ENCODE measurements around the gene FOXP1.

FOXP1 gene

GRCh38 chr3:71264840-71265239 is 318.7 kb downstream of the FOXP1 start:
- DNase-seq (ENCODE audit: low spot score), result no peak

GRCh38 chr3:71262364-71263265 is 320.9 kb downstream of the FOXP1 start:
- DNase-seq (ENCODE audit: low spot score), result no peak

GRCh38 chr3:71260782-71261181 is 322.7 kb downstream of the FOXP1 start:
- no peak for DNase-seq (ENCODE audit: low spot score)

GRCh38 chr3:71258526-71258925 is 325.0 kb downstream of the FOXP1 start:
- no peak for DNase-seq (ENCODE audit: low spot score)

GRCh38 chr3:71258116-71258515 is 325.4 kb downstream of the FOXP1 start:
- no peak for DNase-seq (ENCODE audit: low spot score)

- no peak for DNase-seq (ENCODE audit: low spot score)
Observed at GRCh38 chr3:71255498-71255897, 328.0 kb downstream of the FOXP1 start.

- DNase-seq (ENCODE audit: low spot score), result no peak
Observed at GRCh38 chr3:71254281-71255057, 329.1 kb downstream of the FOXP1 start.

- DNase-seq (ENCODE audit: low spot score), result no peak
Observed at GRCh38 chr3:71253169-71253568, 330.4 kb downstream of the FOXP1 start.

- DNase-seq (ENCODE audit: low spot score), result no peak
Observed at GRCh38 chr3:71252466-71252865, 331.1 kb downstream of the FOXP1 start.

- no peak for DNase-seq (ENCODE audit: low spot score)
Observed at GRCh38 chr3:71251156-71251775, 332.3 kb downstream of the FOXP1 start.

GRCh38 chr3:71250026-71250425 is 333.5 kb downstream of the FOXP1 start:
- DNase-seq (ENCODE audit: low spot score), result no peak

- no peak for DNase-seq (ENCODE audit: low spot score)
Observed at GRCh38 chr3:71247958-71248335, 335.6 kb downstream of the FOXP1 start.

GRCh38 chr3:71247221-71247957 is 336.1 kb downstream of the FOXP1 start:
- peak; percentile 49 for DNase-seq (ENCODE audit: low spot score)

- no peak for DNase-seq (ENCODE audit: low spot score)
Observed at GRCh38 chr3:71245971-71246880, 337.3 kb downstream of the FOXP1 start.

GRCh38 chr3:71244826-71245488 is 338.6 kb downstream of the FOXP1 start:
- DNase-seq (ENCODE audit: low spot score), result no peak

GRCh38 chr3:71244153-71244825 is 339.2 kb downstream of the FOXP1 start:
- DNase-seq (ENCODE audit: low spot score), result no peak

- DNase-seq (ENCODE audit: low spot score), result no peak
Observed at GRCh38 chr3:71243229-71243628, 340.3 kb downstream of the FOXP1 start.

- no peak for DNase-seq (ENCODE audit: low spot score)
Observed at GRCh38 chr3:71241981-71242560, 341.5 kb downstream of the FOXP1 start.

- no peak for DNase-seq (ENCODE audit: low spot score)
Observed at GRCh38 chr3:71241246-71241901, 342.2 kb downstream of the FOXP1 start.

All from pons (tissue), 1 donor.